Common myeloid progenitor, CD34-positive (primary cell): ENCODE measurements around the gene PAXIP1.
"Not testable (repeated sequence)": the region's sequence is repeated elsewhere in the genome, so short reads cannot be mapped to it uniquely, and the experiment has no call there.

Source experiments
- CTCF ChIA-PET: fragments of 350-600 bp; sonication (Branson Sonifier 250); formaldehyde crosslinking; loops from one replicate; lab custom pipeline; 2021; ENCODE audit warnings: antibody characterized with exemption; lab: Charles Lee
- POLR2A ChIA-PET: fragments of 350-600 bp; sonication (Branson Sonifier 250); formaldehyde crosslinking; loops from one replicate; lab custom pipeline; 2021; ENCODE audit warnings: antibody characterized with exemption; lab: Charles Lee
- DNase-seq, 3 donors: peaks; one replicate each; pipeline versions ENCODE4 v3.0.0 to v3.0.0-alpha.2; 2013
- H3K27ac ChIP-seq, 2 experiments: 1 replicate in 1 of 2; 2 replicates in 1 of 2; pipeline ENCODE4 v1.7.0; 2013; ENCODE audit warnings: inconsistent platforms in 2 of 2, low read length in 2 of 2, mild to moderate bottlenecking in 2 of 2, low read depth in 1 of 2, moderate library complexity in 1 of 2; ENCODE audit not compliant: severe bottlenecking in 2 of 2, insufficient read depth in 1 of 2, poor library complexity in 1 of 2
- H3K27me3 ChIP-seq, 5 experiments: replicated peaks in 2 of 5; 1 replicate in 3 of 5; 2 replicates in 2 of 5; pipeline versions ENCODE4 v1.6.1 to v1.7.0; 2013; ENCODE audit warnings: low read length in 4 of 5, mild to moderate bottlenecking in 2 of 5, moderate library complexity in 2 of 5, inconsistent platforms in 1 of 5; ENCODE audit not compliant: insufficient read depth in 5 of 5, control insufficient read depth in 4 of 5
- H3K36me3 ChIP-seq, 4 experiments: 1 replicate in 2 of 4; 2 replicates in 2 of 4; pipeline versions ENCODE4 v1.6.1 to v1.7.0; 2013; ENCODE audit warnings: low read length in 3 of 4, control low read depth in 1 of 4, mild to moderate bottlenecking in 1 of 4; ENCODE audit not compliant: control insufficient read depth in 4 of 4, insufficient read depth in 4 of 4
- H3K4me1 ChIP-seq, 4 experiments: 1 replicate in 3 of 4; 2 replicates in 1 of 4; pipeline versions ENCODE4 v1.6.1 to v1.7.1; 2013; ENCODE audit warnings: low read length in 3 of 4, mild to moderate bottlenecking in 3 of 4, control low read depth in 1 of 4, inconsistent platforms in 1 of 4, moderate library complexity in 1 of 4; ENCODE audit not compliant: control insufficient read depth in 4 of 4, insufficient read depth in 4 of 4; ENCODE audit errors: control extremely low read depth in 1 of 4
- H3K4me3 ChIP-seq, 7 experiments: 1 replicate in 4 of 7; 2 replicates in 3 of 7; pipeline versions ENCODE4 v1.5.1 to v1.7.0; 2013; ENCODE audit warnings: mild to moderate bottlenecking in 7 of 7, low read length in 6 of 7, moderate library complexity in 6 of 7, inconsistent platforms in 2 of 7, low read depth in 2 of 7, control low read depth in 1 of 7; ENCODE audit not compliant: insufficient read depth in 4 of 7, control insufficient read depth in 1 of 7; ENCODE audit errors: extremely low read depth in 1 of 7
- H3K9me3 ChIP-seq, 5 experiments: 1 replicate in 4 of 5; 2 replicates in 1 of 5; pipeline versions ENCODE4 v1.6.1 to v1.7.1; 2013; ENCODE audit warnings: low read length in 4 of 5, mild to moderate bottlenecking in 2 of 5, inconsistent platforms in 1 of 5, low read depth in 1 of 5, moderate library complexity in 1 of 5; ENCODE audit not compliant: control insufficient read depth in 4 of 5, insufficient read depth in 2 of 5; ENCODE audit errors: control extremely low read depth in 1 of 5
- WGBS: methylation state at CpG from one replicate; pipeline ENCODE4 v1.1.5; 2013; ENCODE audit not compliant: insufficient coverage; 5-methylcytosine and 5-hydroxymethylcytosine counted together

The PAXIP1 gene

DNA sequence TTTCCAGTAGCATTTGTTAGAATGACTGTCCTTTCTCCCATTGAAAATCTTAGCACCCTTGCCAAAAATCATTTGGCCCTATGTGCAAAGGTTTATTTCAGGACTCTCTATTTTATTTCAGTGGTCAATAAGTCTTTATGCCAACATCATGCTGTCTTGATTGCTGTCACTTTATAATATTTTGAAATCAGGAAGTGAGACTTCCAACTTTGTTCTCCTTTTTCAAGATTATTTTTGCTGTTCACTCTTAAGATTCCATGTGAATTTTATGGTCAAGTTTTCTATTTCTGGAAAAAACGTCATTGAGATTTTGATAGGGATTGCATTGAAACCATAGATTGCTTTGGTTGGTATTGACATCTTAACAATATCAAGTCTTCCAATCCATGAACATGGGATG lies 65.1 kb downstream of the PAXIP1 start:
- Histone ChIP-seq H3K27me3 (no peaks in the 10 kb centered on the region), H3K9me3 (peaks cover 0 to 22% (median 14%) of the 10 kb centered on the region in 5 experiments), H3K4me1 (no peaks in the 10 kb centered on the region), H3K27ac (no peak overlapping the region), H3K36me3 (peaks cover 2 to 16% (median 10%) of the 10 kb centered on the region in 4 experiments), H3K4me3 (no peak overlapping the region)
- DNase-seq: no peak
- WGBS: no CpG with 5 or more reads among the region's 1 CpG
- CTCF ChIA-PET: interaction anchor here (1.0 to 1.8 kb wide), 2 partner anchors 10 to 15 kb away, joined by 3 to 7 read pairs; no protein-coding TSS in a partner anchor
- POLR2A ChIA-PET: no interaction called here

DNA sequence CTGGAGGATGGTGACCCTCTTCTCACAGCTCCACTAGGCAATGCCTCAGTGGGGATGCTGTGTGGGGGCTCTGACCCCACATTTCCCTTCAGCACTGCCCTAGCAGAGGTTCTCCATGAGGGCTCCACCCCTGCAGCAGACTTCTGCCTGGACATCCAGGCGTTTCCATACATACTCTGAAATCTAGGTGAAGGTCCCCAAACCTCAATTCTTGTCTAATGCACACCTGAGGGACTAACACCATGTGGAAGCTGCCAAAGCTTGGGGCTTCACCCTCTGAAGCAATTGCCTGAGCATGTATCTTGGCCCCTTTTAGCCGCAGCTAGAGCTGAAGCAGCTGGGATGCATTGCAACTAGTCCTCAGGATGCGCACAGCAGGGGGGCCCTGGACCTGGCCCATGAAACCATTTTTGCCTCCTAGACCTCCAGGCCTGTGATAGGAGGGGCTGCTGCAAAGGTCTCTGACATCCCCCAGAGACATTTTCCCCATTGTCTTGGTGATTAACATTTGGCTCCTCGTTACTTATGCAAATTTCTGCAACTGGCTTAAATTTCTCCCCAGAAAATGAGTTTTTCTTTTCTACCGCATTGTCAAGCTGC lies 68.5 kb downstream of the PAXIP1 start:
- WGBS: 100% methylated on average over 5 of the region's 5 CpGs
- CTCF ChIA-PET: interaction anchor here (1.3 kb wide), 1 partner anchor 21 kb away, joined by 5 read pairs; no protein-coding TSS in a partner anchor
- H3K4me1 ChIP-seq, H3K4me3 ChIP-seq, POLR2A ChIA-PET, H3K27ac ChIP-seq, H3K36me3 ChIP-seq, H3K27me3 ChIP-seq: not testable (repeated sequence)
- peaks cover 0 to 24% (median 16%) of the 10 kb centered on the region in 5 experiments for H3K9me3 ChIP-seq
- DNase-seq: peak in 1 of 3 donors; percentile 4

GRCh38 chr7:154931906-154932305 lies 71.0 kb downstream of the PAXIP1 start:
- no peak for DNase-seq
- POLR2A ChIA-PET: no interaction called here
- CTCF ChIA-PET: interaction anchor here (0.9 kb wide), 1 partner anchor 8 kb away, joined by 3 read pairs; no protein-coding TSS in a partner anchor

GRCh38 chr7:154929006-154929726 lies 73.8 kb downstream of the PAXIP1 start:
- Histone ChIP-seq H3K4me1 (peaks cover 6 to 17% (median 14%) of the 10 kb centered on the region in 4 experiments), H3K9me3 (peaks cover 0 to 14% (median 10%) of the 10 kb centered on the region in 5 experiments), H3K36me3 (peaks cover 0 to 7% (median 0%) of the 10 kb centered on the region in 4 experiments), H3K27me3 (peaks cover 0 to 4% (median 2%) of the 10 kb centered on the region in 5 experiments), H3K4me3 (peak overlapping the region; percentile 54 to 98 (median 86)), H3K27ac (peak overlapping the region; percentile 85 to 91)
- peak in 1 of 3 donors; percentile 8 for DNase-seq
- CTCF ChIA-PET: interaction anchor here (1.0 to 4.0 kb wide), 8 partner anchors 13 to 427 kb away, joined by 3 to 49 read pairs (median 12); no protein-coding TSS in a partner anchor
- 70% methylated on average over 8 of the region's 9 CpGs for WGBS
- POLR2A ChIA-PET: interaction anchor here (1.0 kb wide), 1 partner anchor 368 kb away, joined by 3 read pairs; no protein-coding TSS in a partner anchor

More at GRCh38 chr7:154931906-154932305, 71.0 kb downstream of the PAXIP1 start:
- H3K27ac ChIP-seq: no peak overlapping the region
- H3K27me3 ChIP-seq: no peaks in the 10 kb centered on the region
- no peak overlapping the region for H3K4me3 ChIP-seq
- peaks cover 6 to 17% (median 14%) of the 10 kb centered on the region in 4 experiments for H3K4me1 ChIP-seq
- peaks cover 0 to 22% (median 16%) of the 10 kb centered on the region in 5 experiments for H3K9me3 ChIP-seq
- 100% methylated on average over 1 of the region's 2 CpGs for WGBS
- H3K36me3 ChIP-seq: peaks cover 0 to 9% (median 2%) of the 10 kb centered on the region in 4 experiments

- Histone ChIP-seq H3K27ac (peak overlapping the region; percentile 85 to 91), H3K4me1 (peaks cover 6 to 17% (median 14%) of the 10 kb centered on the region in 4 experiments), H3K27me3 (peaks cover 0 to 4% (median 2%) of the 10 kb centered on the region in 5 experiments), H3K9me3 (peaks cover 0 to 8% (median 3%) of the 10 kb centered on the region in 5 experiments), H3K4me3 (peak overlapping the region; percentile 54 to 98 (median 86)), H3K36me3 (peaks cover 0 to 3% (median 0%) of the 10 kb centered on the region in 4 experiments)
- 4% methylated on average over 17 of the region's 17 CpGs for WGBS
- DNase-seq: peak; percentile 96 to 98 (median 96)
- ChIA-PET POLR2A (interaction anchor here (0.9 to 1.5 kb wide), 4 partner anchors 79 to 396 kb away, joined by 3 to 5 read pairs (median 4); no protein-coding TSS in a partner anchor), CTCF (interaction anchor here (0.7 to 4.0 kb wide), 24 partner anchors 10 to 429 kb away, joined by 3 to 49 read pairs (median 6); no protein-coding TSS in a partner anchor)
These were observed 74.6 kb downstream of the PAXIP1 start for GRCh38 chr7:154928136-154929005.

DNA sequence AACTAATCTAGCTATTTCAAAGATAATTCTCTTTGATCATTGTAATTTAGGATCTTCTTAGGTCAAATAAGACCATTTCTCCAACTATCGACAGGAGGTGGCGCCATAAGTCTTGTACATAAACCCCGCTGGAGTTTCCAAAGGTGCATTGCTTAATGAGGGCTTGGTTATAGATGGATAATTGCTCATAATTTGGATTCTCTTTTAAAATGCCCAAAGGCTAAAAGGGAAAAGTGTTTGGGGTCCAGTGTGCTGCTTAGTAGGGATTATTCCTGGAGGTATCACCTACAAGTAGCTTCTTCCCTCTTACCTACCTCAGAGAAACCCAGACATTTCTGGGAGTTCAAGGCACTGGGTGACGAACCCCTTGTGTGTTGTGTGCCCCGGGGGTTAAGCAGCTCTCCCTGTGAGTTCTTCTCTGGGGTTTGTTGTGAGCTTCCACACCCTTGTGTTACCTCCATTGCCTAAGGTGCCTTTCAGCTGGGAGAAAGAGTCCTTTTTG lies 75.2 kb downstream of the PAXIP1 start:
- H3K4me1 ChIP-seq: peaks cover 6 to 17% (median 14%) of the 10 kb centered on the region in 4 experiments
- 0% methylated on average over 4 of the region's 5 CpGs for WGBS
- POLR2A ChIA-PET: interaction anchor here (0.9 to 1.5 kb wide), 4 partner anchors 80 to 396 kb away, joined by 3 to 5 read pairs (median 4); no protein-coding TSS in a partner anchor
- peaks cover 0 to 2% (median under 1%) of the 10 kb centered on the region in 5 experiments for H3K9me3 ChIP-seq
- no peaks in the 10 kb centered on the region for H3K36me3 ChIP-seq
- CTCF ChIA-PET: interaction anchor here (0.7 to 4.0 kb wide), 29 partner anchors 11 to 869 kb away, joined by 3 to 49 read pairs (median 5); no protein-coding TSS in a partner anchor
- peaks cover 0 to 4% (median 2%) of the 10 kb centered on the region in 5 experiments for H3K27me3 ChIP-seq
- peak; percentile 90 to 94 (median 92) for DNase-seq
- peak overlapping the region; percentile 43 to 98 (median 86) for H3K4me3 ChIP-seq
- peak overlapping the region; percentile 85 to 91 for H3K27ac ChIP-seq
